H1 (cell line): ENCODE results near the gene CTSH.

Experiments used
- EZH2 ChIP-seq: fragments of 200-600 bp; sonication (generic); IDR thresholded peaks from 2 replicates; pipeline ENCODE4 v1.7.1; 2012; ENCODE audit warnings: low read depth, mild to moderate bottlenecking, moderate library complexity, low read length, inconsistent platforms; ENCODE audit not compliant: severe bottlenecking
- TCF12 ChIP-seq: IDR thresholded peaks from 2 replicates; pipeline ENCODE4 v1.6.1; 2011; ENCODE audit warnings: low read depth, mild to moderate bottlenecking, low read length
- TF ChIP-seq, protein P1 (sequence below), 3 experiments: IDR thresholded peaks; 1 replicate in 2 of 3; 2 replicates in 1 of 3; pipeline versions ENCODE4 v1.5.1 to v1.6.1; 2011; ENCODE audit warnings: low read length in 3 of 3, mild to moderate bottlenecking in 3 of 3, inconsistent platforms in 2 of 3, low read depth in 1 of 3, moderate library complexity in 1 of 3; ENCODE audit not compliant: insufficient read depth in 1 of 3; ENCODE audit errors: control extremely low read depth in 1 of 3

DNA sequence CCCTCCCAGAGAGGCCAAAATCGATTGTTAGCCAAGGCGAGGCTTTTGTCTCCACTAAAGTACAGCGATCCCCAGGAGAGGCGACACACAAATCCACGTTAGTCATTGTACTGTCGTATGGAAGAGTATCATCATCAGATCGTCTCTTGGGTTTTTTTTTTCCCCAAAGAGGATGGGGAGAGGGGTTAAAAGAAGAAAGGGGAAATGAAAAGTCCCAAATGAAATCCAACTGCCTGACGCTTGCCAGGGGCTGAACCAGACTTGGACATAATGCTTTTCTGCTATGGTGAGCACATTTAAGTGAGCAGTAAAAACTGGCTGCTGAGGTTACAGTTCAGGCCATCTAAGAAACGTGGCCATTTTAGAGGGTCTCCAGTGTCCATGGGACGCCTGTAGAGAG is 37.9 kb upstream of the CTSH start:
- no peak for TF ChIP-seq TCF12
- no peak for TF ChIP-seq EZH2
- TF ChIP-seq, protein P1, sequence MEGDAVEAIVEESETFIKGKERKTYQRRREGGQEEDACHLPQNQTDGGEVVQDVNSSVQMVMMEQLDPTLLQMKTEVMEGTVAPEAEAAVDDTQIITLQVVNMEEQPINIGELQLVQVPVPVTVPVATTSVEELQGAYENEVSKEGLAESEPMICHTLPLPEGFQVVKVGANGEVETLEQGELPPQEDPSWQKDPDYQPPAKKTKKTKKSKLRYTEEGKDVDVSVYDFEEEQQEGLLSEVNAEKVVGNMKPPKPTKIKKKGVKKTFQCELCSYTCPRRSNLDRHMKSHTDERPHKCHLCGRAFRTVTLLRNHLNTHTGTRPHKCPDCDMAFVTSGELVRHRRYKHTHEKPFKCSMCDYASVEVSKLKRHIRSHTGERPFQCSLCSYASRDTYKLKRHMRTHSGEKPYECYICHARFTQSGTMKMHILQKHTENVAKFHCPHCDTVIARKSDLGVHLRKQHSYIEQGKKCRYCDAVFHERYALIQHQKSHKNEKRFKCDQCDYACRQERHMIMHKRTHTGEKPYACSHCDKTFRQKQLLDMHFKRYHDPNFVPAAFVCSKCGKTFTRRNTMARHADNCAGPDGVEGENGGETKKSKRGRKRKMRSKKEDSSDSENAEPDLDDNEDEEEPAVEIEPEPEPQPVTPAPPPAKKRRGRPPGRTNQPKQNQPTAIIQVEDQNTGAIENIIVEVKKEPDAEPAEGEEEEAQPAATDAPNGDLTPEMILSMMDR (IDR thresholded peaks at IDR 0.05; ENCODE audit: control extremely low read depth in 1 of 3, insufficient read depth in 1 of 3, low read depth in 1 of 3, low read length in 3 of 3): no peak
